IPS-20b (cell line): ENCODE data around the gene VPS72.

Experiments
- H3K27ac ChIP-seq: one replicate; pipeline ENCODE4 v1.5.1; 2013; ENCODE audit warnings: low read length
- H3K27me3 ChIP-seq: 2 replicates; pipeline ENCODE4 v1.6.1; 2013; ENCODE audit warnings: mild to moderate bottlenecking, low read length, inconsistent platforms; ENCODE audit not compliant: insufficient read depth
- H3K36me3 ChIP-seq: 2 replicates; pipeline ENCODE4 v1.6.1; 2013; ENCODE audit warnings: low read depth, mild to moderate bottlenecking, inconsistent platforms, low read length, moderate library complexity; ENCODE audit not compliant: insufficient read depth
- H3K4me1 ChIP-seq: 2 replicates; pipeline ENCODE4 v1.6.1; 2013; ENCODE audit warnings: mild to moderate bottlenecking, control low read depth, inconsistent platforms, low read length, moderate library complexity; ENCODE audit not compliant: insufficient read depth
- H3K4me3 ChIP-seq: 2 replicates; pipeline ENCODE4 v1.5.1; 2013; ENCODE audit warnings: mild to moderate bottlenecking, low read length, inconsistent platforms
- H3K9ac ChIP-seq: 2 replicates; pipeline ENCODE4 v1.6.1; 2013; ENCODE audit warnings: low read depth, mild to moderate bottlenecking, inconsistent platforms, low read length, moderate library complexity
- H3K9me3 ChIP-seq: 2 replicates; pipeline ENCODE4 v1.6.1; 2013; ENCODE audit warnings: mild to moderate bottlenecking, low read depth, low read length, inconsistent platforms; ENCODE audit not compliant: insufficient read depth

Gene VPS72

DNA sequence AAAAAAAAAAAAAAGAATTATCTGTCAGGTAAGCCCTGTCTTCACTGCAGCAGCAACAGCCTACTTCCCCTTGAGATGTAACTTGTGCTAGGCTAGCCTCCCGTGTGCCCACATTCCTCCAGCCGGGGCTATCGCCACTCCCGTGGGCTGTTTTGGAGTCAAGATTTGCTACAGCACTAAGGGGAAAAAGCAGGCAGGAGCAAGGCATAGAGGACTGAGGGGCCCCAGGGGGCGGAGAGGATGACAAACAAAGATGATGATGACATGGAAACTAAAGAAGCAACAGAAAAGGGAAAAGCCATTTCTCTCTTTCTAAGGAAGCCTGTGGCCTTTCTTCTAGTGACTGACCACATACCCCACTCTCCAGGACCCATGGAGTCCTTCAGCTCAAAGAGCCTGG, 31.7 kb downstream of the VPS72 start:
- Histone ChIP-seq H3K27ac (no peak overlapping the region), H3K9ac (no peak overlapping the region), H3K4me1 (no peaks in the 10 kb centered on the region), H3K36me3 (peaks cover 17% of the 10 kb centered on the region), H3K9me3 (no peaks in the 10 kb centered on the region), H3K4me3 (no peak overlapping the region), H3K27me3 (no peaks in the 10 kb centered on the region)

DNA sequence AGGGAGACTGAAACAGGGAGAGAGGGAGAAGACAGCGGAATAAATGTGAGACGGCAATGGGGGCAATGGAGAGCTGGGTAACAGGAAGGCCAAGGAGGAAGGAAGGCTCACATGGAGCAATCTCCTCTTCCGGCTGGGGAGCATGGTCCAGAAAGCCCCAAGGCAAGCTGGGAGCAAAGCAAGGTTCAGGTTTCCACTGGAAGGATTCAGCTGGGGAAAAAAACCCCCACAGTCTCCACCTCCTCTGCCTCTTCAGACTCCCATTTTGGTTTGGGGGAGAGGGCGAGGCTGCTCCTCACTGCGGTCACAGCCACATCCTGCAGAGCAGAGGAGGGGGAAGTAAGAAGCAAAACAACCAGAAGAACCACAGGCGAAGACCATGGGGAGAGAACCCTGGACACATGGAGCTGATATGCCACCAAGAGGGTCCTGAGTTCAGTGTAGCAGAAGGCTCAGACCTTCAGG, 32.9 kb downstream of the VPS72 start:
- H3K36me3 ChIP-seq: peaks cover 17% of the 10 kb centered on the region
- H3K9me3 ChIP-seq: no peaks in the 10 kb centered on the region
- no peak overlapping the region for H3K9ac ChIP-seq
- H3K4me1 ChIP-seq: no peaks in the 10 kb centered on the region
- no peaks in the 10 kb centered on the region for H3K27me3 ChIP-seq
- no peak overlapping the region for H3K4me3 ChIP-seq
- no peak overlapping the region for H3K27ac ChIP-seq

DNA sequence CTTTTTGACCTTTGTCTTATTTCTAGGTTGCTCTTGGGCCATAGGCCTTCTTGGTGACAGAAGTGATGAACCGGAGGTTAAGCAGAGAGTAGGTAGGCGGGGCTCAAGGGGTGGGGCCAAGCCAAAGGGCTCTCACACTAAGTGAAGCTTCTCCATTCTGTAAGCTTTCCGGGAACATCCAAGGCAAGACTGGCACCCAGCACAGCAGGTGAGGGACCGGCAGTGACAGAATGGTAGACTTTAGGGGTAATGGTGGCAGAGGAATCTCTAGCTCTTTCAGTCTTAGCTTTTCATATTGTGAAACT, 33.5 kb downstream of the VPS72 start, which contains the start of gene TNFAIP8L2:
Gene TNFAIP8L2 (plus strand): TSS at position 135 of the 305 bp plus-strand sequence. CDS start 2,049 bp downstream, outside the sequence.
- H3K27me3 ChIP-seq: no peaks in the 10 kb centered on the region
- H3K27ac ChIP-seq: no peak within 1 kb of the TSS
- no peak within 1 kb of the TSS for H3K4me3 ChIP-seq
- H3K9me3 ChIP-seq: no peaks in the 10 kb centered on the region
- no peaks in the 10 kb centered on the region for H3K4me1 ChIP-seq
- H3K36me3 ChIP-seq: peaks cover 17% of the 10 kb centered on the region
- no peak within 1 kb of the TSS for H3K9ac ChIP-seq

DNA sequence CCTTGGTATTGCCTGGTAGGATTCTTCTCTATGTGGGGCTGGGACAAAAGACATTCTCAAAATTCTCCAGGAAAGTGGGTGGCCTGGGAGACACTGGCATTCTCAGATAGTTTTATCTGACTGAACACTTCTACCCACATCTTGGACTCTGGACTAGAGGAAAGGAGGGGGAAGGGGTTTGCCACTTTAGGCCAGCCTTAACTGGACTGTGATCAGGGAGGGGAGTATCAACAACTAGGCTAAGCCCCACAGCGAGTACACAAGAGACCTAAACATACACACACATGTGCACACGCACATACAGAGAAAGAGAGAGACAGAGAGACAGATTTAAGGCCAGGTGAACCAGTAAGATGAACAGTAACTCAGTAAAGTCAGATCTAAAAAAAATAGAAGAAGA, 42.3 kb downstream of the VPS72 start:
- Histone ChIP-seq H3K27ac (no peak overlapping the region), H3K9me3 (no peaks in the 10 kb centered on the region), H3K27me3 (peaks cover 37% of the 10 kb centered on the region), H3K4me1 (peaks cover 28% of the 10 kb centered on the region), H3K4me3 (peak overlapping the region; percentile 90; the same call in 1 of the 2 replicates), H3K9ac (no peak overlapping the region), H3K36me3 (no peaks in the 10 kb centered on the region)

DNA sequence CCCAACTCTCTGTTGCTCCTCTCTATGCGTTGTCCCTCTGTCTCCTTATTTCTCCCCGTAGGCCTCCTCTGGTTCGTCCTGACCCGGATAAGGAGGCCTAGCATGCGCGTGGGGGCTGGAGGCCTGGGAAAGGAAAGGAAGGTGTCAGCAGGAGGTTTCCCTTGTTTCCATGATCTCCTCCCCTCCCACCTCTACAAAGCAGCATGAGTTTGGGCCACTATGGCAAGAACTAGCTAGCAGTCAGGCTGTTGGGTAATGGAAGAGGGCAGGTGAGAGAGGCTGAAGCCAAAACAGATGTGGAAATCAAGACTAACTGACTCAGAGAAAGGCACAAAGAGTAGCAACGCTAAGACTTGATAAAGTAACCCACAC, 42.9 kb downstream of the VPS72 start:
- no peak overlapping the region for H3K27ac ChIP-seq
- peaks cover 28% of the 10 kb centered on the region for H3K4me1 ChIP-seq

DNA sequence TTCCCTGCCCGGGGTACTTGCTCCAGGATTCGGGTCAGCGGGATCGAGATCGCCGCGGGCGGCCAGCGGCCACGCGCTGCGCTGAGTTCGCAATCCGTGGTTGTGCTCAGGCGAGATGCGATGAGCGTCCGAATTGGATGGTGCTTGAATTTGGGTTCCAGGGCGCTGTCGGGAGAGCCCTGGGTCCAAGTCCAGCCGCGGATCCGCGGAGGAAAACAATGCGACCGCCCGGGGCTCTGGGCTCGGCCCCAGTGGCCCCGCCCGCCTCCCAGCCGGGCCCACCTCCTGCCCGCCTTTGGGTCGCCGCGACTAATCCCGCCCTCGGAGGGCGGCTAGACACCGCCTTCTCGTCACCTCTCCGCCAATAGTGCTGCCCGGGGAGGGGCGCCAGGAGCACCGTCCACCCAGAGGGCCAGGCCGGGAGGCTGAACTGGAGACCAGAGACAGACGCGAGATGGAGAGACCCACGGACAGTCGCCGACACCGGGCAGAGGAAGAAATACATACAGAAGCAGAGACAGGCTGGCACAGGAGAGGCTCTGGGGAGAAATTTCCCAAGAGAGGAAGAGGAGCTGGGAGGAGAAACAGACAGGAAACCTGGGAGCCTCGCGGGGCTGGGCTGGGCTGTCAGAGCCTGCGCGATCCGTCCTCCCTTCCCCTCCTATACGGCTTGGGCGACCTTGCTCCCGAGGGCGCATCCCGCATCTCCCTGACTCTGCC, 43.4 kb downstream of the VPS72 start, which contains the start of gene SEMA6C:
Gene SEMA6C (minus strand): TSS at position 220 of the 720 bp plus-strand sequence. CDS start 4,010 bp downstream, outside the sequence.
- H3K27ac ChIP-seq: no peak within 1 kb of the TSS

More for the DNA sequence above, 42.9 kb downstream of the VPS72 start:
- Histone ChIP-seq H3K9me3 (no peaks in the 10 kb centered on the region), H3K4me3 (peak overlapping the region; percentile 90), H3K36me3 (no peaks in the 10 kb centered on the region), H3K27me3 (peaks cover 37% of the 10 kb centered on the region), H3K9ac (peak overlapping the region; percentile 36; the same call in 1 of the 2 replicates)

DNA sequence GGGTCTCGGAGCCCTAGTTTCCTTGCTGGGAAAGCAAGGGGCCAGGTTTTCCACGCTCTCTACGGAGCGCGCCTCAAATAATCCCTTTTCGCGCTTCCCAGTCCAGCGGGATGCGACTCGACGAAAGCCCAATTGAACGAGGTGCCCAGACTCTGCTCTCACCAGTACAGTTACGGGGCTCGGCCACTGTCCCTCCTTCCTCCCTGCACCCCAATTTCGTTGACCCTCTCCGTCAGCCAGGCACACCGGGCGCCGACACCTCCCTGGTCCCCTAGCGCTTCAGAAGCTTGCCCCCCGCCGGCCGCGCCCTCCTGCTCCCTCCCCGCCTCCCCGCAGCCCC, 44.0 kb downstream of the VPS72 start:
- H3K9me3 ChIP-seq: no peaks in the 10 kb centered on the region
- no peaks in the 10 kb centered on the region for H3K36me3 ChIP-seq
- H3K9ac ChIP-seq: peak overlapping the region; percentile 66; the same call in 1 of the 2 replicates
- H3K27me3 ChIP-seq: peaks cover 37% of the 10 kb centered on the region
- H3K27ac ChIP-seq: no peak overlapping the region
- peak overlapping the region; percentile 90 for H3K4me3 ChIP-seq
- peaks cover 28% of the 10 kb centered on the region for H3K4me1 ChIP-seq

More for the DNA sequence above, 43.4 kb downstream of the VPS72 start, which contains the start of gene SEMA6C:
- H3K4me1 ChIP-seq: peaks cover 28% of the 10 kb centered on the region
- no peaks in the 10 kb centered on the region for H3K9me3 ChIP-seq
- no peaks in the 10 kb centered on the region for H3K36me3 ChIP-seq
- peak within 1 kb of the TSS; percentile 66; the same call in 1 of the 2 replicates for H3K9ac ChIP-seq
- H3K4me3 ChIP-seq: peak within 1 kb of the TSS; percentile 90
- peaks cover 37% of the 10 kb centered on the region for H3K27me3 ChIP-seq

DNA sequence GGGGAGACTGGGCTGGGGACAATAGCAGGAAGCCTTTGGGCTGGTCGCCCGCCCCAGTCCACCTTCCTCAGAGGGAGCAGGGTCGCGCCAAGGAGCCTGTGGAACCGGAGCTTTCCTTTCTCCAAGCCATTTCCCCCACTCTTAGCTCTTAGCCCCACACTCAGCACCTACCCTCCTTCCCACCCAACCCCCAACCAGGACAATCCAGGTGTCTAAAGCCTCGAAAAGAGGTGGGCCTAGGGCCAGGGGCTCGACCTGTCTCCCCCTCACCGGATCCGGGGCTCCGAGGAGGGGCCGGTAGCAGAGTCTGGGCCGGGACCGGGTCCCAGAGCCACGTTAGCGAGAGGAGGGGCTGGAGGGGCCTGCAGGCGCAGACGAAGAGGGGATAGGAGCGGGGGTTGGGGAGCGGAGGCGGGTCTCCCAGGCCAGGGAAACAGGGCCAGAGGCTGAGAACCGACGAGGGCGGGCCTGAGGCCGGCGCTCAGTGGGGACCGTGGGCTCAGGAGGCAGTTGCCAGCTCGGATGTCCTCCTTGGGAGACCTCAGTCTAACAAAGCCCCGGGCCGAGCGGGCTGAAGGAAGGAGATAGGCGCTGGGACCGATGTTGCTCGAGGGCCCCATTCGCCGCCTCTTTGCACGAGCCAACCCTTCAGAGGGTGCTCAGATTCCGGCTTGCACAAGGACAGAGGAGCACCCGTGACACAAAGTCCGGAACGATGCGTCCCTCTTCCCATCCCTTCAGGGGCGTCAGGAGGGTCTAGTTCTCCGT, 44.5 kb downstream of the VPS72 start:
- no peaks in the 10 kb centered on the region for H3K36me3 ChIP-seq
- no peaks in the 10 kb centered on the region for H3K9me3 ChIP-seq
- H3K4me3 ChIP-seq: peak overlapping the region; percentile 90
- H3K27me3 ChIP-seq: peaks cover 37% of the 10 kb centered on the region
- peaks cover 28% of the 10 kb centered on the region for H3K4me1 ChIP-seq
- peak overlapping the region; percentile 66; the same call in 1 of the 2 replicates for H3K9ac ChIP-seq
- H3K27ac ChIP-seq: no peak overlapping the region

DNA sequence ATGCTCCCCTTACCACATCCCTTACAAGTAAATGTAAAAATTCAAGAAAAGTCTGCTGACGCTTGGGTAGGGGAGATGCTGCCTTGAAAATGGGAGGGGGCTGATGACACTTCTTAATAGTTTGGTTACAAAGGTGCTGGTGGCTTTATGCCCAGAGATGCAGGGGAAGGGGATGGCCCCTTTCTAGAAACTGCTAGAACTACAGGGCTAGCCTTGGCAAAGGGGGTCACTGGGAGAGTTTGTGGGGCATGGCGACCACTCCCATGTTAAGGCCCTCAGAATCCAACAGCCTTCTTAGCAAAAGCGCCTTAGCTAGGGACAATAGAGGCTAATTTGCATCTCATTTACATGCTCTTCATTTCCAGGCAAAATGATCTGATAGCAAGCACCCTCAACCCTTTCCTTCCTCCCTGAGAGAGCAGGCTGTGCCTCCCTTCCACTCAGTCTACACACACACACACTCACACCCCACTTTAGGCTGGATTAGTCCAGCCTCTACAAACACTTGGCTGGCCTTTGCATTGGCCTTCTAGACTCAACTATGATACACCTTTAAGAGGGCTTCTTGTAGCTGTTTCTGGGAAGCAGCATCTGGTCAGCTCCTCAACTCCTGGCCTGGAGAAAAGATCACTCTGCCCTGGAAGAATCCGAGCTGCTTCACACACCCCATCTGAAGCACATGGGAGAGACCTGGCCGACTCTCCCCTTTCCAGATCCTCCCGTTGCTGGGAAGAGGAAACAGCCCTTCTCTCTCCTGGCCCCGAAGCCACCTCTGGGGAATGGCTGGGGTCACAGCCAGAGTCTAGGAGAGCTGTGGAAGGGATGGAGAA, 45.3 kb downstream of the VPS72 start:
- H3K4me1 ChIP-seq: peaks cover 28% of the 10 kb centered on the region
- H3K36me3 ChIP-seq: no peaks in the 10 kb centered on the region
- H3K27ac ChIP-seq: no peak overlapping the region
- no peaks in the 10 kb centered on the region for H3K9me3 ChIP-seq
- peak overlapping the region; percentile 90 for H3K4me3 ChIP-seq
- peaks cover 37% of the 10 kb centered on the region for H3K27me3 ChIP-seq
- peak overlapping the region; percentile 66; the same call in 1 of the 2 replicates for H3K9ac ChIP-seq

DNA sequence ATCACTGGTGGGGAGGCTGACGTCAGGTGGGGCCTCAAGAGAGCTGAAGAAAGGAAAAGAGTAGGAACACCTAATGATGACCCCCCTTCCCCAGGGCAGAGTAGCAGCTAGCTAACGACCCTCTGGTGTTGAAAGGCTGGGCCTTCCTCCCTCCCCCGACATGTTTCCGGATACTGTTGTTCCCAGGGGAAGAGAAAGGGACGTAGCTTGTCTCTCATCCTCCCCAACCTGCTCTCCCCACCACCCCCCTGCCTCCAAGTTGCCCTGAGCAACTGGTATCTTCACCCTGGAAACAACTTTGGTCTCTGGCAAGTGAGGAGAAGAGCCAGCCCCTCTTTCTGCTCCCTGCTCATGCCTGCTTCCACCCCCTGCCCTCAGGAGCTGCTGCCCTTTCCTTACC, 46.0 kb downstream of the VPS72 start:
- Histone ChIP-seq H3K4me1 (peaks cover 28% of the 10 kb centered on the region), H3K4me3 (peak overlapping the region; percentile 90; the same call in 1 of the 2 replicates), H3K27me3 (peaks cover 37% of the 10 kb centered on the region), H3K9ac (no peak overlapping the region), H3K9me3 (no peaks in the 10 kb centered on the region), H3K27ac (no peak overlapping the region), H3K36me3 (no peaks in the 10 kb centered on the region)

DNA sequence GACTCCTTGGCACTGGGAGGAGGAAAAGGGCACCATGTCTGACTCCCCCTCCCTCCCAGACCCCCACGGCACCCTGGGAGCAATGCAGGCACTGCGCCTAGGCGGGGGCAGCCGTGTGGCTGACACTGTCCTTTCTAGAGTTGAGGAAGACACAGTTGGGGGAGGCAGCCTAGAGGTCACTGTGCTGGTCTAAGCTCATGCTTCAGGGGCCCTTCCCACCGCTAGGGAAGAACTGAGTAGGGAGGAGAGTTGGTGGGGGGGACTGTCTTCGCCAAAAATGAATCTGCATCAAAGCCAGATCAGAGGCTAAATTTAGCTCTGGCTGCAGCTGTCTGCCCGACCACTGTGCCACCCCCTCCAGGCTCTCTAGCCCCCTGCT, 47.0 kb downstream of the VPS72 start:
- Histone ChIP-seq H3K27me3 (peaks cover 29% of the 10 kb centered on the region), H3K4me1 (peaks cover 28% of the 10 kb centered on the region), H3K9ac (no peak overlapping the region), H3K9me3 (no peaks in the 10 kb centered on the region), H3K4me3 (no peak overlapping the region), H3K27ac (no peak overlapping the region), H3K36me3 (no peaks in the 10 kb centered on the region)
